Ishikawa (cell line): ENCODE measurements around the gene AIP.

Experiments
- CEBPB ChIP-seq: IDR thresholded peaks from 2 replicates; pipeline ENCODE4 v1.6.1; 2012
- CREB1 ChIP-seq: IDR thresholded peaks from 2 replicates; pipeline ENCODE4 v1.6.1; 2012; ENCODE audit warnings: low read depth
- EGR1 ChIP-seq: IDR thresholded peaks from 2 replicates; pipeline ENCODE4 v1.6.1; 2012
- EP300 ChIP-seq: IDR thresholded peaks from 2 replicates; pipeline ENCODE4 v1.6.1; 2012; ENCODE audit warnings: borderline replicate concordance
- FOXM1 ChIP-seq: IDR thresholded peaks from 2 replicates; pipeline ENCODE4 v1.6.1; 2012; ENCODE audit warnings: low read depth, borderline replicate concordance
- NFIC ChIP-seq: IDR thresholded peaks from 2 replicates; pipeline ENCODE4 v1.6.1; 2012
- RAD21 ChIP-seq: IDR thresholded peaks from 2 replicates; pipeline ENCODE4 v1.6.1; 2012; ENCODE audit warnings: low read depth
- TAF1 ChIP-seq: IDR thresholded peaks from 2 replicates; pipeline ENCODE4 v1.6.1; 2012; ENCODE audit warnings: low read depth, mild to moderate bottlenecking
- TCF12 ChIP-seq: IDR thresholded peaks from 2 replicates; pipeline ENCODE4 v1.6.1; 2012; ENCODE audit warnings: low read depth
- TEAD4 ChIP-seq: IDR thresholded peaks from 2 replicates; pipeline ENCODE4 v1.6.1; 2012
- YY1 ChIP-seq: IDR thresholded peaks from 2 replicates; pipeline ENCODE4 v1.6.1; 2012; ENCODE audit warnings: low read depth
- ZBTB7A ChIP-seq: IDR thresholded peaks from 2 replicates; pipeline ENCODE4 v1.6.1; 2012; ENCODE audit warnings: low read depth
- TF ChIP-seq, protein P1 (sequence below): IDR thresholded peaks from 2 replicates; pipeline ENCODE4 v1.6.1; 2012; ENCODE audit warnings: low read depth, mild to moderate bottlenecking
- TF ChIP-seq, protein P2 (sequence below): IDR thresholded peaks from 2 replicates; pipeline ENCODE4 v1.6.1; 2012
- TF ChIP-seq, protein P3 (sequence below): IDR thresholded peaks from 2 replicates; pipeline ENCODE4 v1.6.1; 2012

The AIP gene

DNA sequence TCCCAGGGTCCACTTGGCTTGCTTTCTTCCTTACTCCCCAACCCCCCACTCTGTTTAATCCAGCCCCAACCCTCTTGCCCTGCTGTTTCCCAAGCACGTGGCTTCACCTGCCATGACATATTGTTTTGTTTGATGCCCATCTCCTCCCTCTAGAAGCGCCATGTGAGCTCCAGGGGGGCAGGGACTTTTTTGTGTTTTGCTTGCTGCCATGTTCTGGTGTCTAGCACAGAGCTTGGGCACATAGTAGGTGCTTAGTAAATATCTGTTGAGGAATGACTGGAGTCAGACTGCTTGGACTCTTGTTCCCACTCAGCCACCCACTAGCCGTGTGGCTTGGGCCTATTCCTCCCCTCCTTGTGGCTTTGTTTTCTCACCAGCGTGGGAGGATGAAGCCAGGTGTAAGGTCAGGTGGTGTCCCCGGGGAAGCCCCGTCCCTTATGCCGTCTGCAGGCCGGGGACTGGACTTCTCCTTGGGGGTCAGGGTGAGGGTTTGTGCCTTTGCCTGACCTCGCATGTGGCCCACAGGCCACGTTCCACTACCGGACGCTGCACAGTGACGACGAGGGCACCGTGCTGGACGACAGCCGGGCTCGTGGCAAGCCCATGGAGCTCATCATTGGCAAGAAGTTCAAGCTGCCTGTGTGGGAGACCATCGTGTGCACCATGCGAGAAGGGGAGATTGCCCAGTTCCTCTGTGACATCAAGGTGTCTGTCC, 3.8 kb downstream of the AIP start:
- TF ChIP-seq, protein P1, sequence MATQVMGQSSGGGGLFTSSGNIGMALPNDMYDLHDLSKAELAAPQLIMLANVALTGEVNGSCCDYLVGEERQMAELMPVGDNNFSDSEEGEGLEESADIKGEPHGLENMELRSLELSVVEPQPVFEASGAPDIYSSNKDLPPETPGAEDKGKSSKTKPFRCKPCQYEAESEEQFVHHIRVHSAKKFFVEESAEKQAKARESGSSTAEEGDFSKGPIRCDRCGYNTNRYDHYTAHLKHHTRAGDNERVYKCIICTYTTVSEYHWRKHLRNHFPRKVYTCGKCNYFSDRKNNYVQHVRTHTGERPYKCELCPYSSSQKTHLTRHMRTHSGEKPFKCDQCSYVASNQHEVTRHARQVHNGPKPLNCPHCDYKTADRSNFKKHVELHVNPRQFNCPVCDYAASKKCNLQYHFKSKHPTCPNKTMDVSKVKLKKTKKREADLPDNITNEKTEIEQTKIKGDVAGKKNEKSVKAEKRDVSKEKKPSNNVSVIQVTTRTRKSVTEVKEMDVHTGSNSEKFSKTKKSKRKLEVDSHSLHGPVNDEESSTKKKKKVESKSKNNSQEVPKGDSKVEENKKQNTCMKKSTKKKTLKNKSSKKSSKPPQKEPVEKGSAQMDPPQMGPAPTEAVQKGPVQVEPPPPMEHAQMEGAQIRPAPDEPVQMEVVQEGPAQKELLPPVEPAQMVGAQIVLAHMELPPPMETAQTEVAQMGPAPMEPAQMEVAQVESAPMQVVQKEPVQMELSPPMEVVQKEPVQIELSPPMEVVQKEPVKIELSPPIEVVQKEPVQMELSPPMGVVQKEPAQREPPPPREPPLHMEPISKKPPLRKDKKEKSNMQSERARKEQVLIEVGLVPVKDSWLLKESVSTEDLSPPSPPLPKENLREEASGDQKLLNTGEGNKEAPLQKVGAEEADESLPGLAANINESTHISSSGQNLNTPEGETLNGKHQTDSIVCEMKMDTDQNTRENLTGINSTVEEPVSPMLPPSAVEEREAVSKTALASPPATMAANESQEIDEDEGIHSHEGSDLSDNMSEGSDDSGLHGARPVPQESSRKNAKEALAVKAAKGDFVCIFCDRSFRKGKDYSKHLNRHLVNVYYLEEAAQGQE, result no peak
- no peak for TF ChIP-seq TCF12

DNA sequence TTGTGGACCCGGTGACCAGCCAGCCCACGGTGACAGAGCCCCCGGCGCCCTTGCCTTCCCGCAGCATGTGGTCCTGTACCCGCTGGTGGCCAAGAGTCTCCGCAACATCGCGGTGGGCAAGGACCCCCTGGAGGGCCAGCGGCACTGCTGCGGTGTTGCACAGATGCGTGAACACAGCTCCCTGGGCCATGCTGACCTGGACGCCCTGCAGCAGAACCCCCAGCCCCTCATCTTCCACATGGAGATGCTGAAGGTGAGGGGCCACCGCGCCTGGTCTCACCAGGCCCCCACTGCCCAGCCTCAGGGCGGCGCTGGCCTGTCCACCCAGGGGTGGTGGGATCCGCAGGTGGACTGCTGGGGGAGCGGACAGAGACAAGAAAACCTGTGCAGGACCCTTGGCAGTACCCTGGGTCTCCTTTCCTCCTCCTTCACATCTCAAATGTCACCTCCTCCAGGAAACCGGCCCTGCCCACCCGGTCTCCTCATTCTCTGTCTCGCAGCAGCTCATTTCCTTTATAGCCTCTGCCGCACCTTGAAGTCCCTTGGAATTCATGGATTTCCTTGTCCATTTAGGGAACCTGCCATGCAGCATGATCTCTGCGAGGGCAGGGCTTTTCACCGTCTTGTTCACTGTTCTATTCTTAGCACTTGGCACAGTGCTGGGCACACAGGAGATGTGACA, 6.5 kb downstream of the AIP start:
- no peak for TF ChIP-seq CEBPB
- TF ChIP-seq, protein P2, sequence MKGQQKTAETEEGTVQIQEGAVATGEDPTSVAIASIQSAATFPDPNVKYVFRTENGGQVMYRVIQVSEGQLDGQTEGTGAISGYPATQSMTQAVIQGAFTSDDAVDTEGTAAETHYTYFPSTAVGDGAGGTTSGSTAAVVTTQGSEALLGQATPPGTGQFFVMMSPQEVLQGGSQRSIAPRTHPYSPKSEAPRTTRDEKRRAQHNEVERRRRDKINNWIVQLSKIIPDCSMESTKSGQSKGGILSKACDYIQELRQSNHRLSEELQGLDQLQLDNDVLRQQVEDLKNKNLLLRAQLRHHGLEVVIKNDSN, result no peak
- no peak for TF ChIP-seq TAF1
- no peak for TF ChIP-seq EP300
- 0 out of 2 replicates have a peak, but pooled peaks have one; percentile 24 for TF ChIP-seq ZBTB7A

DNA sequence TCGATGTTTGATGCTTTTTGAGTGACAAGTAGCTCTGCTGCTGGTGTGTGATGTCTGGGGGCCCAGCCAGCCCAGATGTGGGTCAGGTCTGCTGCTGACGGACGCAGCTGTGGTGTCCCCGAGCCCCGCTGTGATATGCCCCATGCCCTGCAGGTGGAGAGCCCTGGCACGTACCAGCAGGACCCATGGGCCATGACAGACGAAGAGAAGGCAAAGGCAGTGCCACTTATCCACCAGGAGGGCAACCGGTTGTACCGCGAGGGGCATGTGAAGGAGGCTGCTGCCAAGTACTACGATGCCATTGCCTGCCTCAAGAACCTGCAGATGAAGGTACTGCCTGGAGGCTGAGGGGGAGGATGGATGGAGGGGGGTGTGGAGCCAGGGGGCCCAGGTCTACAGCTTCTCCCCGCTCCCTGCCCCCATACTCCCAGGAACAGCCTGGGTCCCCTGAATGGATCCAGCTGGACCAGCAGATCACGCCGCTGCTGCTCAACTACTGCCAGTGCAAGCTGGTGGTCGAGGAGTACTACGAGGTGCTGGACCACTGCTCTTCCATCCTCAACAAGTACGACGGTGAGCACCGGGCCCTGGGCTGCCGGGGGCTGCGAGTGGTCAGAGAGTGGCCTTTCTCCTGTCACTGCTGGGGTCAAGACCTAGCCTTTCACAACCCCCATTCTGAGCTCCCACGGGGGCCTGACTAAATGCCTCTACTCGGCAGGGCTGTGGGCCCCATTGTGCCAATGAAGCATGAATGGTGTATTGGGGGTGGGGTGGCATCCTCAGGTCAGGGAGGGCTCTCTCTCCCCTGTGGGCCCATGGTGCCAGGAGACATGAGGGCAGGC, 7.3 kb downstream of the AIP start:
- TF ChIP-seq EGR1, result no peak
- TF ChIP-seq, protein P3, sequence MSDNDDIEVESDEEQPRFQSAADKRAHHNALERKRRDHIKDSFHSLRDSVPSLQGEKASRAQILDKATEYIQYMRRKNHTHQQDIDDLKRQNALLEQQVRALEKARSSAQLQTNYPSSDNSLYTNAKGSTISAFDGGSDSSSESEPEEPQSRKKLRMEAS, result no peak
- no peak for TF ChIP-seq TAF1
- TF ChIP-seq EP300, result no peak
- no peak for TF ChIP-seq RAD21
- no peak for TF ChIP-seq TEAD4
- no peak for TF ChIP-seq TCF12
- TF ChIP-seq ZBTB7A, result no peak

DNA sequence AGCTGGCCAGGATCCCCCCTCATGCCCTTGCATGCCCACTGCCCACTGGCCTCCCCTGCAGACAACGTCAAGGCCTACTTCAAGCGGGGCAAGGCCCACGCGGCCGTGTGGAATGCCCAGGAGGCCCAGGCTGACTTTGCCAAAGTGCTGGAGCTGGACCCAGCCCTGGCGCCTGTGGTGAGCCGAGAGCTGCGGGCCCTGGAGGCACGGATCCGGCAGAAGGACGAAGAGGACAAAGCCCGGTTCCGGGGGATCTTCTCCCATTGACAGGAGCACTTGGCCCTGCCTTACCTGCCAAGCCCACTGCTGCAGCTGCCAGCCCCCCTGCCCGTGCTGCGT, 7.9 kb downstream of the AIP start:
- TF ChIP-seq FOXM1 (no peak), RAD21 (no peak), NFIC (no peak), CREB1 (no peak), EGR1 (no peak), EP300 (no peak), TCF12 (no peak), YY1 (no peak)
- TF ChIP-seq, protein P3, result no peak
- TF ChIP-seq, protein P2, result no peak
- TF ChIP-seq, protein P1, result no peak

DNA sequence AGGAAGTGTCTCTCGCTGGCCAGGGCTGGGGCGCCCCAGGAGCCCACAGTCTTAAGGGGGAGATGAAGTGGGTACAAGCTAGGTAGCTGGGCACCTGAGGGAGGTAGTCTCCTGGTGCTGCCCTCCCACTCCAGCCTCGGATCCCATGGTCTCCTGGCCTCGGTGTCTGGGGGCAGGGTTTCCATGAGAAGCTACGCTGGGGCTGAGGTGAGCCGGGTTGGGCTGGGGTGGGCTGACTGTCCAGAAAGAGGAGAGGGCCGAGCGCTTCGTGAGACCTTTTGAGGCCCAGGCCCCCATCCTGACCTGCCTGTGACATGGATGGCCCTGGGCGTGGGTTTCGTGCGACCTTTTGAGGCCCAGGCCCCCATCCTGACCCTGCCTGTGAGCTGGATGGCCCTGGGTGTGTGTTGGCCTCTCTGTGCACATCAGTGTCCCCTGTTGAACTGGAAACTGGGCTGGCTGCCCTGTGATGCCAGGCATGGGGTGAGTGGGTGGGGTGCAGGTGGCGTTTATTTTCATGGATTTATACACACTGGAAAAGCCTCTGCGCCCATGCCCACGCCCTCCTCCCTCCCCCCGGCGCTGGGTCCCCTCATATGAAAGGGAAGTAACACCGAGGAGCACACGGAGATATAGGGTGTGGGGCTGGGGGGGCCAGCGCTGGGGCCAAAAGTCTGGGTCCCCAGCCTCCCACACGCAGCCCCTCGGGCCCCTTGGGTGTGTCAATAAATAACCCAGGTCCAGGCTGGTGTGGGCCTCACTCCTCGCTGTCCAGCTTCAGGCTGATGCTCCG, 8.6 kb downstream of the AIP start:
- TF ChIP-seq, protein P1, result no peak
- no peak for TF ChIP-seq EGR1
- no peak for TF ChIP-seq CEBPB
- no peak for TF ChIP-seq YY1
- TF ChIP-seq RAD21, result no peak
- TF ChIP-seq CREB1, result no peak
- no peak for TF ChIP-seq NFIC
- no peak for TF ChIP-seq EP300
- TF ChIP-seq, protein P3, result no peak
- TF ChIP-seq ZBTB7A, result no peak
- TF ChIP-seq, protein P2, result no peak
- TF ChIP-seq FOXM1, result no peak
- TF ChIP-seq TAF1, result no peak
- TF ChIP-seq TEAD4, result no peak
- TF ChIP-seq TCF12, result no peak
